ENCODE results near the gene SIRPB2.

GRCh38 chr20:1429143-1429728 lies 62.0 kb downstream of the SIRPB2 start:
- TF ChIP-seq TAF1 (IDR thresholded peaks at IDR 0.05; ENCODE audit: borderline replicate concordance, insufficient read depth, low read length) (no peak), SIN3A (IDR thresholded peaks at IDR 0.05; ENCODE audit: borderline replicate concordance, insufficient read depth, low read length) (no peak)

Measured in PFSK-1 (cell line).